T47D (cell line): ENCODE measurements around the gene EXOC3L2.
A peak's percentile ranks its signal among the peaks of the same experiment; 100 is the strongest.

ENCODE experiments used
- DNase-seq, 2 experiments: peaks; one replicate each; pipeline versions ENCODE4 v3.0.0 to v3.0.0-alpha.2; 2011 to 2012; ENCODE audit warnings: low read depth in 1 of 2, low spot score in 1 of 2
- JUND ChIP-seq: IDR thresholded peaks from 2 replicates; pipeline ENCODE4 v1.6.1; 2012; ENCODE audit warnings: low read depth
- in situ Hi-C: cut with HindIII; loops from 2 replicates; pipeline ENCODE4 v1.10.0; 2016; ENCODE audit warnings: low sequenced_read_pairs, low pct_unique_long_range_greater_than_20kb

Gene EXOC3L2

GRCh38 chr19:45211751-45212381, 33.3 kb downstream of the EXOC3L2 start:
- in situ Hi-C loops: no loop called here
- no peak for TF ChIP-seq JUND
- DNase-seq: no peak

GRCh38 chr19:45206328-45206727, 38.9 kb downstream of the EXOC3L2 start:
- in situ Hi-C loops: no loop called here
- TF ChIP-seq JUND: no peak
- DNase-seq: no peak

GRCh38 chr19:45205810-45206209, 39.4 kb downstream of the EXOC3L2 start:
- in situ Hi-C loops: no loop called here
- DNase-seq: no peak
- no peak for TF ChIP-seq JUND

- TF ChIP-seq JUND: no peak
- in situ Hi-C loops: no loop called here
These were observed 42.6 kb downstream of the EXOC3L2 start for GRCh38 chr19:45202637-45203036.

GRCh38 chr19:45200568-45200967, 44.6 kb downstream of the EXOC3L2 start:
- TF ChIP-seq JUND: no peak
- peak in 1 of 2 experiments; percentile 55 for DNase-seq
- in situ Hi-C loops: no loop called here

More at GRCh38 chr19:45202637-45203036, 42.6 kb downstream of the EXOC3L2 start:
- no peak for DNase-seq

GRCh38 chr19:45195764-45196163, 49.4 kb downstream of the EXOC3L2 start:
- in situ Hi-C loops: no loop called here
- DNase-seq: no peak
- TF ChIP-seq JUND: no peak

- in situ Hi-C loops: no loop called here
- no peak for DNase-seq
- no peak for TF ChIP-seq JUND
These were observed 53.8 kb downstream of the EXOC3L2 start for GRCh38 chr19:45191375-45191774.

- in situ Hi-C loops: no loop called here
- DNase-seq: no peak
- TF ChIP-seq JUND: no peak
These were observed 55.2 kb downstream of the EXOC3L2 start for GRCh38 chr19:45189971-45190370.

- in situ Hi-C loops: no loop called here
- DNase-seq: peak in 1 of 2 experiments; percentile 41
- no peak for TF ChIP-seq JUND
These were observed 57.6 kb downstream of the EXOC3L2 start for GRCh38 chr19:45187421-45188100.

- DNase-seq: peak in 1 of 2 experiments; percentile 17
- in situ Hi-C loops: no loop called here
- no peak for TF ChIP-seq JUND
These were observed 58.5 kb downstream of the EXOC3L2 start for GRCh38 chr19:45186509-45187334.

GRCh38 chr19:45184115-45184514, 61.1 kb downstream of the EXOC3L2 start:
- no peak for DNase-seq
- TF ChIP-seq JUND: no peak
- in situ Hi-C loops: no loop called here

- DNase-seq: no peak
- TF ChIP-seq JUND: no peak
- in situ Hi-C loops: no loop called here
These were observed 62.4 kb downstream of the EXOC3L2 start for GRCh38 chr19:45182758-45183157.

- TF ChIP-seq JUND: no peak
- in situ Hi-C loops: no loop called here
- DNase-seq: no peak
These were observed 64.3 kb downstream of the EXOC3L2 start for GRCh38 chr19:45180936-45181335.
